Raji (cell line): ENCODE measurements around the gene VANGL1.

Experiments used
- POLR2A ChIP-seq: IDR thresholded peaks from 2 replicates; pipeline ENCODE4 v1.6.1; 2011; ENCODE audit warnings: low read depth, low read length, control low read depth; ENCODE audit not compliant: insufficient read depth

The VANGL1 gene

DNA sequence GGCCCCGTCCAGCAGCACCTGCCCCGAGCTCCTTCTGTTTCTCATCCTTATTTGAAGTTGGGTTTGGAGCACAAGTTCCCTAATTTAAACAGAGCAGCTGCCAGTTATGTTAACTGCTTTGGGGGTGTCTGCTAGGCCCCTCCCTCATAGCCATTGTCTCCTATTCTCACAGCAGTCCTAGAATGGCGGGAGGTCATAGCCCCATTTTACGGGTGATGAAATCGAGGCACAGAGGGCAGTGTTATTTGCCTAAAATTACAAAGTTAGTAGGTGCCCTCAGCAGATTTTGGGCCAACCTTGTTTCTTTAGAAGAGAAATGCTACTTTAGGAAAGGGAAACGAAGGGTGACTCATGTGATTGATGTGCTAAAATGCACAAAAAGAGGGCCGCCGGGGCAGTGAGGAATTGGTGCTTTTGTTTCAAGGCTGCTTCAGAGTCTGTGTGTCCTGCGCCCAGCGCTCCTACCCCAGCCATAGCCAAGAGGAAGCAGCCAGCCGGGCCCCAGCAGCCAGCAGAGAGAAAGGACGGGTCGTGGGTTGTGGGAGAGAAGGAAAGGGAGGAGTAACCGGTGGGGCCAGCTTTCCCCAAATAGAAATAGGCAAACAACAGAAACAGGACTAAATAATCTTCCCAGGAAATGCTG lies 13.0 kb downstream of the VANGL1 start:
- TF ChIP-seq POLR2A, result no peak

DNA sequence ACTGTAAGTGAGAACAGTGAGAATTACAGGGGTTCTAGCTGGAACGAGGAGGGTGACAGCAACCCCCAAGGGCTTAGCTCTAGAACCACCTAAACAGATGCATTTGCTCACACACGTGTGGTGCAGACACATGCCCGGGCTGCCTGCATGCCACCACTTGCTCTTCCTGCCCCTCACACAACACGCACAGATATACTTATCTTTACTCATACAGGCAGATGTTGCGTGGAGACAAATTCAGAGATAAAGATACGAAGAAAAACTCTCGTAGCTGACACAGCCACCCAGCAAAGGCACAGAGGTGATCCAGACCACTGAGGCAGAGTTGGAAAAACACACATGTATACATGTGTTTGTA lies 13.5 kb downstream of the VANGL1 start:
- no peak for TF ChIP-seq POLR2A

DNA sequence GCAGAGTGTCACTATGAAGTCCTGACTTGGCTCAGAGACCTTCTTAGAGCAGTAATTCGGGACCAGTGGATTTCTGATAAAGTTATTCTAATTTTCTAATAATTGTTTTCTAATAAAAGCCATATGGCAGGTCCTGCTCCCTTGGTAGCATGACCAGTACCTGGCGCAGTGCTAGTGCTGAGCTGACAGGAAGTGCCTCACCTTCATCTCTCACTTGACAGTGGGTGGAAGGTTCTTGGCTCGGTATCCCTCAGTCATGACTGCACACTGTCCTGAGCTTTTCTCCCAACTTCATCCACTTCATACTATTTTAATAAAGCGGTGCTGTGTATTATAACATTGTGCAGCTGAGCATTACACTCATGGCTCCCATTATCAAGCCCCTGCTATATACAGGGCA lies 14.1 kb downstream of the VANGL1 start:
- TF ChIP-seq POLR2A, result no peak

DNA sequence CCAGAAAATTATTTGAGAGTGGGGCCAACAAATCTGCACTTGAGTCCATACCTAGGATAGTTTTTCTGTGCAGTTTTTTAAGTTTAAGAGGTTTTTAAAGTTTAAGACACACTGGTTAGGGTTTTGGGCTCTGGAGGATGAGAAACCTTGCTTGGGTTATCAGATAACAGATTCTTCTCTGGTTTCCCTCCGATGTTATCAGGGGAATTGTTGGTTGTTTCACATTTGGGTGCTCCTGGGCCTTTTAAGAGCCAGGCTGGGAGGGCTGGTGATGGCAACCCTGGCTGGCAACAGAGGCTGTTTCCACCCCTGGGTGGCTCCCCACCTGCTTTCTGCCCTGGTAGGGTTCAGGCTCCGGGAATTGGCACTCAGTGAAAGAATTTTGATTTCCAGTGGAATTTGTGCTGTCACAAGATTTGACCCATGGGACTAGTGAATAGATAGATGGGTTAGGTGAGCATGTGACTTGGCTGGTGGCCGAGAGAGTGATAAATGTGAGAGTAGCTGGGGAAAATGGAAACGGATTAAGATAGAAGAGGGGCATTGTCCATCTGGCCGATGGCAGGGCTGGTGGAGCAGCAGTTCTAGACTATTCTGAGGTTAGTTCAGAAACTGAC lies 14.8 kb downstream of the VANGL1 start:
- TF ChIP-seq POLR2A, result no peak

DNA sequence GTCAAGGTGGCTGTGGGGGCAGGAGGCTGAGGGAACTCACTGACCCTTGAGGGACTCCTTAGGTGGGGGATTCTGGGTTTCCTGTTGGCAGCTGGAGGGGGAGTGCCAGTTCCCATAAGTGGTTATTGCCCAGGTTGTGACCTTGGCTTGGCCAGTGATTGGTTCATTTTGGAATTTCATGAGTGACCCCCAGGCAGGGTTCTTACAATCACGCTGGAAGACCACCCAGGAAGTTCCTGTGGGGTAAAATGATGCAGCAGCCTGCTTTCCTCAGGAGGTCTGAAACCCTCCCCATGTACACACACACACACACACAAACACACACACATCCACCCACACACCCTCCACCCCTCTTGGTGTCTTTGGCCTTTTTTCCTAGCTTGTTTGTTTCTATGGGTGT lies 16.9 kb downstream of the VANGL1 start:
- no peak for TF ChIP-seq POLR2A

DNA sequence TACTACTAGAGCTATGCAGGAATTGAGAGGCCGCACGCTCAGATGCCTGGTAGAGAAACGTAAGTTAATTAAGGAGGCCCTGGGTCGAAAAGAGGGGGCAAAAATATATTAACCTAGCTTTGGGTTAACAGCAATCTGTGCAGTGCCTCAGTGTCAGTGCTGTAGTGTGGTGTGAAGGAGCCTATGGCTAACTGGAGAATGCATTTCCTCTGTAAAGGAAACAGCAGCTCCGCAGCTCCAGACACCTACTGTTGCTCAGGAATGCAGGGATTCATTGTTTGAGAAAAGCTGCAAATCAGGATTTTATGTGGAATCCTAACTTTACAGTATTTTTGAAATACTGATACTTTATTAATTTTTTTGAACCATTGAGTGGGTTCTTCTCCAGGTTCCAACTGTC lies 18.4 kb downstream of the VANGL1 start:
- TF ChIP-seq POLR2A, result no peak

DNA sequence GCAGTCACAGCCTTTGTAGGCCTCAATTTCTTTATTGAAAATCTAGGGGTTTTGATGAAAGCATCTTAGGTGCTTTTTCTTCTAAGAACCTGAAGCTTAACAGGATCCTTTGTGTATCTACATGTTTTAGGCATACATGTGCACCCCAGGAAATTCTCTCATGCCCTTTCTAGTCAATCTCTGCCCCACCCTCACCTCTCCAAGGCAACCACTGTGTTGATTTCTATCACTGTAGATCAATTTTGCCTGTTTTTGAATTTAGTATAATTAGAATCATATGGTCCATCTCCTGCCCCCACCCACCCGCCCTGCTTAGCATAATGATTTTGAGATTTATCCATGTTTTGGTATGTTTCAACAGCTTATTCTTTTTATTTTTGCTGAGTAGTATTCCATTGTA lies 19.4 kb downstream of the VANGL1 start:
- no peak for TF ChIP-seq POLR2A

DNA sequence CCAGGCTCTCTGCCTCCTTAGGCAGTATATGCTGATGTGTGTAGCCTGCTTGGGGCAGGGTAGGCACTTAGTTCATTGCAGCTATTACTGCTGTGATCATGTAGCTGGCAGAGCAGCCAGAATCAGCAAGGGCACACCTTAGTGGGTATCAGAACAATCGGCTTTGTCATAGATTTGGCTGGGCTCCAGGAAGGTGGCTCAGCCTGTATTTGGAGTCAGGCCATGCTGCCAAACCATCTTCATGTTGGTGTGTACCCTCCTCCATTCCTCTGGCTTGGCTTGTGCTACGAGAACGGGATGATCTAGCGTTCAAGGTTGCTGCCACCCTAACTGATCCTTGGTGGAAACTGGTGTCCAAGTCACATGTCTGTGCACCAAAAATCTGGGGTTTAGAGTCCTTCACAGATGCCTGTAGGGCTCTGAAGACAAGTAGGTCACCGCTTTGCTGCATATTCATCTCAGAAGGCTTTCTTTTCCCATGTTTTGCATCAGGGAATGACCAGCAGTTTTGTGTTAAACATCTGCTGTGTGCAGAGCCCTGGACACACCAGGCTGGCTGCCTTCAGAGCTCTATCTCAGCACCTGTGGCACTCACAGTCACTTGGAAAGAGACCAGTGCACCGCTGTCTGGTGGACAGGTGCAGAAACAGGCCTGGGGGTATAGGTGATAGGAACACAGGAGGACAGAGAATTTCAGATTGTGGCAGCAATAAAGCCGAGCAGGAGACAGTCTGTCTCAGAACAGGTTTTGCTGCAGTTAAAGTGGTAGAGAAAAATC lies 23.7 kb downstream of the VANGL1 start:
- no peak for TF ChIP-seq POLR2A

DNA sequence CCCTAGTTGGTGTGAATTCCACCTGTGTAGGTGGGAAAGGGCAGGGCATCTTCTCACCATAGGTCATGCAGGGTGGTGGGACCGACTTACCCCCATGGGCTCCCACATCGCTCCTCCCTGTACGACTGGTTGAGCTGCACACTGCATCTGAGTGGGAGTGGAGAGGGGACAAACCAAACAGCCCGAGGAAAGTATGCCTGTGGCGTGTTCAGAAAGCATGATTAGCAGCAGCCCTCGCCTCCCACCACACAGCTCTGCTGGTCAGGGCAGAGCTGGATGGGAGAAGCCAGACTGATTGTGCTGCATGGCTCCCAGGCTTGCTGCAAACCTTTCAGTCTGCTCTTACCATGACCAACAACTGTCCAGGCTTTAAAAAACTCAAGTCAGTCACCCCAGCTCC lies 24.4 kb downstream of the VANGL1 start:
- TF ChIP-seq POLR2A, result no peak

DNA sequence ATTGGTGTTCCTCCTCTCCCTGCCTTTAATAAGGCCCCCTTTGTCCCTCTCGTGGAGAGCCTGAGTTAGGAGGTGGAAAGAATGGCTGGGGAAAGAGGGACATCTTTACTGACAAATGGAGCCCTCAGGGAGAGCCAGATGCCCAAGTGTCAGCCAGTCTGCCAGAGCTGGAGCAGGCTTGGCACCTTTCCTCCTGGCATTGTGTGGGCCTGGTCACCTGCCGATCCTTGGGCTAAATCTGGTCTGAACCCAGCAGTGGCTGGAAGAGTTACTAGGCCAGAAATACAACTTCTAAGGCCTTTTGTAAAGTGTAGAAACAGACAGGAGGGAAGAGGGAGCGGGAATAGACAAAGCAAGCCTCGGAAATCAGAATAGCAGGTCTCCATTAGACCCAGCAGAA lies 24.9 kb downstream of the VANGL1 start:
- no peak for TF ChIP-seq POLR2A

DNA sequence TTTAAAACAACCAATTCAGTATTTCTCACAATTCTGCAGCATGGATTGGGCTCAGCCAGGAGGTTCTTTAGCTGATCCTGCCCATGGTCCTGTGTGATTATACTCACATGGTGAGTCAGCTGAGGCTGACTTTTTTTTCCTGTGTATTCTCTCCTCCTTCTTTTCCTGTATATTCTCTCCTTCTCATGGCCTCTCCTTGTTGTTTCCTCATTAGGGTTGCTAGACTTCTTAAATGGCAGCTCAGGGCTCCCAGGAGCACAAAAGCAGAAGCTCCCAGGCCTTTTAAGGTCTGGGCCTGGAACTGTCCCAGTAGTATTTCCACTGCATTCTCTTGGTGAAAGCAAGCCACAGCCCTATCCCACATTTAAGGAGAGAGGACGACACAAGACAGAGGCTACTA lies 26.8 kb downstream of the VANGL1 start:
- TF ChIP-seq POLR2A, result no peak

DNA sequence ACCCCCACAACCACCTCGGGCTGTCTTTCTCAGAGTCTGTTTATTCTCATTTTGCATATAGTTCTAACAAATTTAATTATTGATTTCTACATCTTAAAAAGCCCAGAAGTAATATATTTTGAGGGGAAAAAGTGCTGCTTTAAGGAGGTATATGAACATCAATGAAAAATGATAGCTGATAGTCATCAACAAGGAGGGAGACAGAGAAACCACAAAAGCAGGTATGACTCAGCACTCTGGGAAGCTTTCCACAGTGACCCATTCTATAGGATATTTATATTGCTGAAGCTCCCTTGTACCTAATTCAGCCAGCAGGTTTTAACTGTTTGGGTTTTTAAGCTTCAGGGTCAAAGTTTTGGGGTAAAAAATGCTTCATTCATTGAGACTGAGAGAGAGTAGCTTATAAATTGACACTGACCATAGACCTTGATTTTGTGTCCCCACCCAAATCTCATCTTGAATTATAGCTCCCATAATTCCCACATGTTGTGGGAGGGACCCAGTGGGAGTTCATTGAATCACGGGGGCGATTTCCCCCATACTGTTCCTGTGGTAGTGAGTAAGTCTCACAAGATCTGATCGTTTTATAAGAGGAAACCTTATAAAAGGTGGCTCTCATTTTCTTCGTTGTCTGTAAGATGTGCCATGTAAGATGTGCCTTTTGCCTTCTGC lies 27.4 kb downstream of the VANGL1 start:
- TF ChIP-seq POLR2A, result no peak

DNA sequence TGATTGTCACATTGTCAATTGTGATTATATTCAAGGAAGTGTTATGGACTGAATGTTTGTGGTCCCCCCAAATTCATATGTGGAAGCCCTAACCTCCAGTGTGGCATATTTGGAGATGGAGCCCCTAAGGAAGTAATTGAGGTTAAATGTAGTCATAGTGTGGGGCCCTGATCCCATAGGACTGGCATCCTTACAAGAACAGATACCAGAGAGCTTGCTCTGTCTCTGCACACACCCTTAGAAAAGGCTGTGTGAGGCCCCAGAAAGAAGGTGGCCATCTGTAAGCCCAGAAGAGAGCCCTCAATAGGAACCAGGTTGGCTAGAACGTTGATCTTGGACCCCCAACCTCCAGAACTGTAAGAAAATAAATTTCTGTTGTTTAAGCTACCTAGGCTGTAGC lies 28.1 kb downstream of the VANGL1 start:
- TF ChIP-seq POLR2A, result no peak

DNA sequence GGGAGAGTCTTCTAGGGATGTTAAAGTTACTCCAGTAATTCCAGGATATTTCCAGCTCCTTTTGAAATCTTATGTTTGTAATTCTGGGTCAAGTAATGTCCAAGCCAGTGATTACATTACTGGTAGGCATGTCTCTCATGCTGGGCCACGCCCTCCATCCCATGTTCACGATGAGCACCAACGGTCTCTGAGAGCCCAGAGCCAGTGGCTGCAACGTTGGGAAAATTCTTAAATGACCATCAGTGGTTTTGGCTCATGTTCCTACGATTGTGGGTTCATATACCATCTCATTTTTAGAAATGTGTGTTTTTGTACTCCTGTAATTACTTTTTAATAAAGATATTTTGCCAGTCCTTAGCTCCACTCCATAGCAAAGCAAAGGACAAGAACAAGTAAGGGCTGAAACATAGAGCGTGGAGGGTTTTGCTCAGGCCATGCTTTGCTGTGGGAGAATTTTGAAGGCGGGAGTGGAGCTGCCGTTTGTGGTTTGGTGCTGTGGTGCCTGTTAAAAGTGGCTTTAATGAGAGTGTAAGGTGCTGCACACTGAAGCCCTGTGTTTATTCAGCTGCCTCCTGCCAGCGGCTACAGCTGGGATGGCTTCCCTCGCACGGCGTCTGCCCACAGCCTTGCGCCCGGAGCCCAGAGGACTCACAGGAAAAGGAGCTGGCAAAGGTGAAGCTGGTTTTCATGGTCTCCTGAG lies 28.9 kb downstream of the VANGL1 start:
- no peak for TF ChIP-seq POLR2A
